ENCODE data around the gene RESP18.
"Not testable (repeated sequence)": the region's sequence is repeated elsewhere in the genome, so short reads cannot be mapped to it uniquely, and the experiment has no call there.

Gene RESP18

DNA sequence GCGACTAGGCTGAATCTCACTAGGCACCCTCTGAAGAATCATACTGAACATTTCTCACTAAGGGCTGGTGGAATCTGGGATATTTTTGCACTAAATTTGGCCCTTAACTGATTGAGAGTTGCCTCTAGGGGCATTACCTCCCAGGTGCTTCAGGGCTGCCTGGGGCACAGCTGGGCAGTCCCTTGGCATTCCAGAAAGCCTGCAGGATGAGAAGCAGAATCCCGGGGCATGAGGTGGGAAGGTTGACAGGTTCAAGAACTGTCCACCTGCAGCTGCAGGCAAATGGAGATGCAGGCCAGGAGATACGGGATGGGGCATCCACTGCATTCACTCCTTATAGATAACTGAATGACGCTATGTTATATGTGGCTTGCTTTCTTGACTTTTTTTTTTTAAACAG is 7.4 kb downstream of the RESP18 start:
- DNase-seq: no peak

DNA sequence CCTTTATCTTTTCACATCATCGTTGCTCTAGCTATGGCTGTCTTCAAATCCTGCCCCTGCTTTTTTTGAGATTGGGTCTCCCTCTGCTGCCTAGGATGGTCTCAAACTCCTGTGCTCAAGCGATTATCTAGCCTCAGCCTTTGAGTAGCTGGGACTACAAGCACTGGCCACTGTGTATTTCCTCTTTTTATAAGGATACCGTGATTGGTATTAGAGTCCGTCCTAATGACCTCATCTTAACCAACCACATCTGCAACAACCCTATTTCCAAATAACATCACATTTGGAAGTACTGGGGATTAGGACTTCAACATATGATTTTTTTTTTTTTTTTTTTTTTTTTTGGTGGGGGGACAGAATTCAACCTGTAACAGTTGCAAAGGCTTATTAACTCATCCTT is 9.1 kb downstream of the RESP18 start:
- no peak for DNase-seq

DNA sequence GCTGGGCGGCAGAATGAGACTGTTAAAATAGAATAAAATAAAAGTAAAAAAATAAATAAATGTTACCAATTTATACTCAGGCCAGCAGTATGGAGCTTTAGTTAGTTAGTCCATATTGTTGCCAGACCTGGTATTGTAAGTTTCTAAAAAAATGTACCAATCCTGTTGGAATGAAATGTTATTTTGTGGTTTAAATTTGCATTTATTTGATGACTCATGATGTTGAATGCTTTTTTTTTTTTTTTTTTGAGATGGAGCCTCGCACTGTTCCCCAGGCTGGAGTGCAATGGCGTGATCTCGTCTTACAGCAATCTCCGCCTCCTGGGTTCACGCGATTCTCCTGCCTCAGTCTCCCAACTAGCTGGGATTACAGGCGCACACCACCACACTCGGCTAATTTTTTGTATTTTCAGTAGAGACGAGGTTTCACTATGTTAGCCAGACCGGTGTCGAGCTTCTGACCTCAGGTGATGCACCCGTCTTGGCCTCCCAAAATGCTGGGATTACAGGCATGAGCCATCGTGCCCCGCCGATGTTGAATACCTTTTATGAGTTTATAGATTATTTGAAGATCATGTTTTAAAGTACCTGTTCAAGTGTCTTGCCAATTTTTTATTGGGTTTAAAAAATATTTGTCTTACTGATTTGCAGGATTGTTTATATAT is 17.6 kb downstream of the RESP18 start:
- DNase-seq: no peak

DNA sequence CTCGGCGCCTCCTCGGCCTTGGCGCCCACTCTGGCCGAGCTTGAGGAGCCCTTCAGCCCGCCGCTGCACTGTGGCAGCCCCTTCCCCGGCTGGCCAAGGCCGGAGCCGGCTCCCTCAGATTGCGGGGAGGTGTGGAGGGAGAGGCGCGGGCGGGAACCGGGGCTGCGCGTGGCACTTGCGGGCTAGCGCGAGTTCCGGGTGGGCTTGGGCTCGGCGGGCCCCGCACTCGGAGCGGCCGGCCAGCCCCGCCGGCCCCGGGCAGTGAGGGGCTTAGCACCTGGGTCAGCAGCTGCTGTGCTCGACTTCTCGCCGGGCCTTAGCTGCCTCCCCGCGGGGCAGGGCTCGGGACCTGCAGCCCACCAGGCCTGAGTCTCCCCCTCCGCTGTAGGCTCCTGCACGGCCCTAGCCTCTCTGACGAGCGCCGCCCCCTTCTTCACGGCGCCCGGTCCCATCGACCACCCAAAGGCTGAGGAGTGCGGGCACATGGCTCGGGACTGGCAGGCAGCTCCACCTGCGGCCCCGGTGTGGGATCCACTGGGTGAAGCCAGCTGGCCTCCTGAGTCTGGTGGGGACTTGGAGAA is 19.8 kb downstream of the RESP18 start:
- DNase-seq: not testable (repeated sequence)

DNA sequence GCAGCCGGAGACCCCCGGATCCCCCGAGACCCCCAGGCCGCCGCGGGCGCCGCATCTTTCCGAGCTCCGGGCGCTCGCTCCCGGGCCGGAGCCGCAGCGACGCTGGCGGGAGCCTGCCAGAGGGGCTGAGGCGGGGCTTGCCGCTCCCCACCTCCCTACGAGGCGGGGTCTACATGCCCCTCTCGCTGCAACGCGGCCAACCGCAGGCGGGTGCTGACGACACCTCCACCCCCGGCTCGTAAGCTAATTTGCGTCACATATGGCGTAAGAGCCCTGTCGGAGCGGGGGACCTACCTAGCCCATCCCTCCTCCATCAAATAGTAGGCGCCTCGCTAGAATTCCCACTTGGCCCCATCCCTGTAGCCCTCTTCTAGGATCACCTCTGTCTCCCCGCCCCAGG is 23.3 kb downstream of the RESP18 start, which contains the start of gene PTPRN:
PTPRN (minus strand) TSS at position 124 of the 400 bp plus-strand sequence; CDS start at position 55, 69 bp downstream.
- DNase-seq: no peak

DNA sequence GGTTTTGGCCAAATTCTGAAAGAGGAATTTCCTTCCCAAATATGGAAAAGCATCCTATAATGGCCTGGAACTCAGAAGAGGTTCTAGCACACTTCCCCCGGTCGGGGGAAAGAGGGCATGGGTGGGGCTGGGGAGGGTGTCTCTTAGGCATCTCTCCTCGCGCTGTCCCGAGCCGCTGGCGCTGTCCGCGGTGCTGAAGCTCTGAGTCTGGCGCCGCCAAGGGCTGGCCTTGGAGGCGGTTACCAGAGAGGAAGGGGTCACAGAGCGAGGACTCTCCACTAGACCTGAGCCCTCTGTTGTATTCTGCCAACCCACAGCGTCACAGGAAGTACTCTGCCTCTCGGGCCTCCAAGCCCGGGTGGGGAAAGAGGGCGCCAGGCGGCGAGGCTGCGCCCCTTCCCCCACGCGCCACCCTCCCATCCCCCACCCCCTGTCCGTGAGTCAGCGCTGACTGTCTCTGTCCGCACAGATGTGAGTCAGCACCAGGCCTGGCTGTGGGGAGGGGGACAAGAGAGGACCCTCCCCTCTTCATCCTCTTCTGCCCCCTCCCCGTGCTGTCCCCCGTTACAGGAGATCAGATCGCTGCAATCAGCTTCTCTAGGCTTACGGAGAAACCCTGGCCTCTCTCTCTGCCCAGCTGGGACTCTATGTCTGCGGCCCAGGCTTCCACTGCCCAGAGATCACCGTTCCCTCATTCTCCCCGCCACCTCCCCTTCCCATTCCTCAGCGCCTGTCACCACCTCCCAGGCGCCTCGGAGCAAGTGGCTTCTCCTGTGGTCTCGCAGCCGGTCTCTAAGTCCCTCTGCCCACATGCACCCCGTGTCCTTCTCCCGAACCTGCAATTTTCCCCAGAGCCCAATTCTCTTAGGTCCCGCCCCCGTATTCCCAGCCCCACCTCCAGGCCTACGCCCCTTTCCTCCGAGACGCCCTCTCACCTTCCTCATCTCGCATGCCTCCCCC is 24.1 kb downstream of the RESP18 start:
- peak; percentile 59 for DNase-seq

DNA sequence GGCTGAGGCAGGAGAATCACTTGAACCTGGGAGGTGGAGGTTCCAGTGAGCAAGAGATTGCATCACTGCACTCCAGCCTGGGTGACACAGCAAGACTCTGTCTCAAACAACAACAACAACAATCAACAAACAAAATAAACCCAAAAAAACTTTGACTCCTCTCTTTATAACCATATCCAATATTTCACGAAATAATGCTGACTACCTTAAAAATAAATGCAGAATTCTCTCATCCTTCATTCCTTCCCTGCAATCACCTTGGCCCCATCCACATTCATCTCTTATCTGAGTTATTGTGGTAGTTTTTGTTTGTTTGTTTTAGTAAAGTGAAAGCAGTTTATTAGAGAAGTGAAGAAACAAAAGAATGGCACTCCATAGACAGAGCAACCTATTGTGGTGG is 26.5 kb downstream of the RESP18 start:
- DNase-seq: no peak

DNA sequence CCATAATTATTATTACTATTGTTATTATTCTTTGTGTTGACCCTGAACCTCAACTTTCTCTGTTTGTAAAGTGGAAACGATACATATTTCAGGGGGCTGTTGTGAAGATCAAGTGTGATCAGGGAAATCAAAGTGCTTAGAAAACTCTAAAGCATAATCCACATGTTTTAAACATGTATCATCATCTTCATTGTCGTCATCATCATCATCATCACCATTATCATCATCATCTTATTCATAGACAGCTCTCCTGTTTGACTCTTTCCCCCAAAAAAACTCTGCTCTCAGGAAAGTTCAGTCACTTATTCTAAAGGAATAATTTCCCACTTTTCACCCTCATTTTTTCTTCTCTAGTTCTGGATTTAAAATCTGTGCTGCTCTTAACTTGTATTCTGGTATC is 28.3 kb downstream of the RESP18 start:
- DNase-seq: no peak

DNA sequence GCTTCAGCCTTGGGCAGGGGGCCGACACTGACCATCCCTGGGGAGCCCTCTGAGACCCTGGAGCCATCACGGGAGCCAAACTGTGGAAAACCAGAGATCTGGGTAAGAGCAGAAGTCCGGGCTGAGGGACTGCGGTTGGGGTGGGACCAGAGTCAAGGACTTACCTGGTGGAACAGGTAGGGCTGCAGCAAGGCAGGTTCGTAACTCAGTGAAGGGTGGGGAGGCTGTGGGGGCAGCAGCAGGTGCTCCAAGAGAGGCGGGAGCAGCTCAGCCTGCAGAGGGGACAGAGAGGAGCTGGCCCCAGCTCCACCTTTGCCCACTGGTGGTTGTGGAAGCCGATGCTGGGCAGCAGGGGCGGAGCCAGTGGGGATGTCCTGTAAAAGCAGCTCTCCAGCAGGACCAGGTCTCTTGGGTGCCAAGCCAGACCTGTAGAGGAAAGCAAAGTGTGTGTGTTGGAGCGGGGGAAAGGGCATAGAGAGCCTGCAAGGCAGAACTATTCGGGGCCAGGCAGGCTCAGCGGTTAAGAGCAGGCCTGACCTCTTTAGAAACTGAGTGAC is 30.1 kb downstream of the RESP18 start:
- DNase-seq: no peak

DNA sequence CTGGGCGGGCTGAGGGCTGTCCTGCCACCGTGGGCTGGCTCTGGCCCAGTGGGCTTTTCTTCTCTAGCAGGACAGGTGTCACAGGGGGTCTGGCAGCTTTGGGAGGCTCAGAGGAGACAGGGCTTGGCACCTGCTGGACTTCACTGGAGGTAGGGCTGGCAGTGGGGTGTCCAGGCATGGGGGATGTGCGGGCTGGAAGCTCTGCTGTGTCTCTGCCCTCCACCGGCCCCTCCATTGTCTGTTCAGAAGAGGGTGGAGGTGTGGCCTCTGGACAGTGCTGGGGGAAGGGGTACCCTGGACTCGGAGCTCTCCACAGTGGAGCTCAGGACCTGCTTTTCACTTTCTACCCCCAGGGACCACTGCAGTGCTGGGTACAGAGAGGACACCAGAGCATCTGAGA is 32.5 kb downstream of the RESP18 start:
- no peak for DNase-seq

DNA sequence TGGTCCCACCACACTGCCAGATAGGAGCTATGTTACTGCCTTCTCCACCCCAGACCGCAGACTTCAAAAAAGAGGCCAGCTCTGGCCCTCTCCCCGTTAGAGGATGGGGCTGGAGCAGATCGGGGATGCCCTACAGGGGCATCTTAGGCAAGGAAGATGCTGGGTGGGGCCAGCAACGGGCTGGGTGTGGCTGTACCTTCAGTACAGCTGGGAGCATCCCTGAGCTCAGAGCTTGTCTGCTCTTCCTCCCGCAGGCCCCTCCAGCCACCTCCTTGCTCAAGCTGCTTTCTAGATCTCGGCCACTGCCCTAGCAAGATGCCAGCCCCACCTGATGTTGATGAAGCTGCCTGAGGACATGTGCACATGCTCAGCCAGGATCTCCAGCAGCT is 33.2 kb downstream of the RESP18 start:
- DNase-seq: no peak

DNA sequence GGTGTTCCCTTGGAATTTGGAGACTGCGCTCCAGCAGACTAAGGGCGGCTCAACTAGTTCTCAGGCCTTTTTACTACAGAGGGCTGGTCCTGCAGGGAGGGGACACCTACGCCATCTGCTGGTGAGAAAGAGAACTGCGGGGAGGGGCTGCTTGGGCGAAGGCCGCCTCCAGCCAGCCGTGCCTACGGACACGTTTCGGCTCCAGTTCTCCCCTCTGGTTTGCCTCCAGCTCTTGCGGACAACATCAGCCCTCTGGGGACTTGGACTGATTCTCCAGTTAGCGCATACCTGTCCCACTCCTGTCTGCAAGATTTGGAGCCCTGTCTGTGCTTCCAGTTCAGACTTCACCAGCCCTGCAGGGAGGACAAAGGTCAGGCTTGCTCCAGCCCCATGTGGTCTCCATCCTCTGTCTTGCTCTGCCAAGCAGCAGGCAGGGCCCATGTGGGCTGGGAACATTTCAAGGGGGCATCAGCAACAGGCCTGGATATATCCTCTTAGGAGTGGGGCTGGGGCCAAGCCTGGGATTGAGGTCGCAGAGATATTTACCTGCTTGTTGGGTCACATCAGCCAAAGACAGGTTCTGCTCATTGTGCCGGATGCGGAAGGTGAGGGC is 33.7 kb downstream of the RESP18 start:
- DNase-seq: peak; percentile 75

DNA sequence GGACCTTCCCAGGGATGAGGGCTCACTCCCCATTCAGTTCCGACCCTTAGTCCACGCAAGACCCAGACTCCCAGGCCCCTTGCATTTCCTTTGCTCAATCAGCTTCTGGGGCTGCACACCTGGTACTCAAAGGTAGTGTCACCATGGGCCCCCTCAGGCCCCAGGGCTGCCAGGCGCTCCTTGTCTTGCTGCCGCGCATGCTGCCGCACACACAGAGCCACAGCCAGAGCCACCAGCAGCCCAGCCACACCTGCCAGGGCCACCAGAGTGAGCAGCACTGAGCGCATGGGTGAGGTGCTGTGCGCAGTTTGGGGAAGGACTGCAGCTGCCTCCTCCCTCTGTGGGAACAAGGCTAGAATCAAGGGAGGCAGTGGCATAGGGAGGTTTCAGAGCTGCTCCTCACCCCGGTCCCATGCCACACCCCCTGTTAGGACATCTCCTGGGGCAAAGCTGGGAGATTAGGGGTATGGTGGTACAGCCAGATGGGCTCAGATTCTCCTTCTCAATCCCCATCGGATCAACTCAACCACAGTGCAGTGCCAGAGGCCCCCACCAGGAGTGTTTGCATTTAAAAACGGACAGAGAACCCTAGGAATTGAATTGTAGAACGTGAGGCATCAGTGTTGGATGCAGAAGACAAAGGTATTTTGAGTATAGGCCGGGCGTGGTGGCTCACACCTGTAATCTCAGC is 34.6 kb downstream of the RESP18 start:
- no peak for DNase-seq

DNA sequence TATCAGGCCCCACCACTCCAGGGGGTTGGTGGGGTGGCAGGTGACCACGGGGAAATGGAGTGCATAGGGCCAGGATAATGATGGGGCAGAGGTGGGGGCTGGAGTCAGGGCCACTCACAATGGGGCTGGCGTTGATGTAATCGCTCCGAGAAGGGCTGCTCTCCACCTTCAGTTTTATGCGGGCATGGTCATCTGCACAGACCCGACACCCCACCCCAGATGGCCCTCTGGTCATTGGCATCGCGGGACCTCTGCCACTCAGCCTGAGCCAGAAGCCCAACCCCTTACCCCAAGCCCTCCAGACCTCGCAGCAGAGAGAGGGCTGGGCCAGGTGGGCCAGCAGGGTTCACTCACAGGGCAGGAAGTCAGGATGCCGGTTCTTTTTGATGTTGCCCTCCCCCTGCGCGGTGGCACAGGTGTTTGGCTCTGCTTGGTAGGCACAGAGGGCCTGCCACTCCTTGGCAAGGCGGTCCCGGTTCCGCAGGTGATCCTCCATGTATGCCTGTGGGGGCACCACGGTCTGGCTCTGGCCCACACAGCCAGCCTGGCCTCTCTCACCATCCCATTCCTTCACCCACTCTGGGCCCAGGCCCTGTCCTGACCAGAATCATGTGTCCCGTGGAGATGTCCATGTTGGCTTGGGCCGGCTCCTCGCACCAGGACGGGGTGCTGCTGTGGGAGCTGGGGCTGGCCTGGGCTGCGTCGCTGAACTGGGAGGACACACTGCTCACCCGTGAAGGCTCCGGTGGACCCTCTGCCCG is 35.7 kb downstream of the RESP18 start:
- no peak for DNase-seq

DNA sequence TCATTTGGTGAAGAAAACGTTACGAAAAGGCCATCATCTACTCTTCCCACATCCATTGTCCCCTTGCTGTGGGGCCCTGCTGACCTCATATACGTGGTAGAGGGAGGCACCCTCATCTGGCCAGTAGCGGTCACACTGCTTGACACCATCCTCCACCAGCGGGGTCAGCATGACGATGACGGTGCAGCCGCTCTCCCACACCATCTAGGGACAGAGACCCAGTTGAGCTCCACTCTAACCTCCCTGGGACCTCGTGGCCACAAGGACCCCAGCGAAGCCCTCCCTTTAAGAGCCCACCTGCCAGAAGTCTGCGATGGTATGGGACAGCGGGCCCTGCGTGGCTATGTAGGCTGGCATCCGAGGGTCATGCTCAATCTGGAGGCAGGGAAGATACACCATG is 36.4 kb downstream of the RESP18 start:
- no peak for DNase-seq

DNA sequence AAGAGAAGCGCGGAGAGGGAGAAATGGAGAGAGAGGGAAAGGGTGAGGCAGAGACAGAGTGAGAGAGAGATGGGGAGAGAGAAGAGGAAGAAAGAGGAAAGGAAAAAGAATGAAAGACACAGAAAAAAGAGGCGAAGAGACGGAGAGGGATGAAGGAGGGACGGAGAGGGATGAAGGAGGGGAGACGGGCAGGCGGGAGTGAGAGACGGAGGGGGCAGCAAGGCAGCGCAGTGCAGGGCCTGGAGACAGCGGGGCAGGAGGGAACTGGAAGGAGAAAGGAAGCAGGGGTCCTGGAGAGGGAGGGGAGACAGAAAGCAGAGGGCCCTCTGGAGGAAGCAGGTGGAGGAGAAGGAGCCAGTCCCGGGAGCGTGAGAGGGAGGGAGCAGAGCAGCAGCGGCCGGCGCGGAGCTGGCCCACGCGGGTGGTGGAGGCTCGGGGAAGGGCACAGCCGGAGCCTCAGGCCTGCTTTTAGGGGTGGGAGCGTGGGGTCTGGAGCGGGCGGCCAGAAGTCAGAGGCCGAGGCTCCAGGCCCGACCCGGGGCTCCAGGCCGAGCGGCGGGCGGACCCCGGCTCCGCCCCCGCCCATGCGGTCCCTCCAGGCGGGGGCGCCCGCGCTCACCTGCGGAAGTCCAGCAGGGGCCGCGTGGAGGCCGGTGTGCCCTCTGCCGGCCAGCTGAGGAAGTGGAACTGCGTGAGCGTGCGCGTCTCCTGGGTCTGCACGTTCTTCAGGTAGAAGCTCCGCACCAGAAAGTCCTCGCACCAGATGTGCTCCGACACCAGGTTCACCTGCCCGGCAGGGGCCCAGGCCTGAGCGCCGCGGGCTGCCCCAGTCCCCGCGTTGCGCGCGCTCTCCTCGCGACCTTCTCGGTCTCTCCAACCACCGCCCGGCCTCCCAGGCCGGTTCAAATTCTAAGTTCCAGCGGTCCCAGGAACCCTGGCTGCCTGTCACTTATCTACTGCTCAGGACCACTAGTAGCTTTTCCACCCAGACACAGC is 37.9 kb downstream of the RESP18 start:
- peak; percentile 63 for DNase-seq

DNA sequence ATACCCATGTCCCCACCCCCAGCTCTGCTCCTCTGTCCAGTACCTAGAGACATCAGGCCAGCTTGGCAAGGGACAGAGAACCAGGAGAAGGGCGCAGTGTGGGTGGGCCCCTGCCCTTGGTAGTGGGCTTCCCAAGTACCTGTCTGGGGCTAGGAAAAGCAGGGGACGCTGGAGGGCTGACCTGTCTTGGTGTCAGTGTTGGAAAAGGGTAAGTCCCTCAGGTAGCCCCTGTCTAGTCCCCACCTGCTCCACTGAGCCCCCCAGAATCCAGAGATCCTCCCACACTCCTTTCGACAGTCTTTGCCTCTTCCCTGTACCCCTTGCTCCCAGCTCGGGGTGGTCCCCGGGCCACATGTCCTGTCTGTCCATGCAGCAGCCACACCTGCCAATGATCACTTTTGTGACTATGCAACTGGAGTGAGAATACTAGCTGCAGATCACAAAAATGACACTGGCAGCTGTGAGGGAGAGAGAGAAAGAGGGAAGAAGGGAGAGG is 38.8 kb downstream of the RESP18 start:
- DNase-seq: no peak

DNA sequence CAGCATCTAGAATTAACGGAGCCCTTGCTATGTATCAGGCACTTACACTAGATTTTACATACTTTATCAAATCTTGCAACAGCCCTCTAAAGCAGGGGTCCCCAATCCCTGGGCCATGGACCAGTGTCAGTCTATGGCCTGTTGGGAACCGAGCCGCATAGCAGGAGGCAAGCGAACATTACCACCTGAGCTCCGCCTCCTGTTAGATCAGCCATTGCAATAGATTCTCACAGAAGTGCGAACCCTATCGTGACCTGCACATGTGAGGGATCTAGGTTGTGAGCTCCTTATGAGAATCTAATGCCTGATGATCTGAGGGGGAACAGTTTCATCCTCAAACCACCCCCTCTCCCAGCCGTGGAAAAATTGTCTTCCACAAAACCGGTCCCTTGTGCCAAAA is 39.9 kb downstream of the RESP18 start:
- DNase-seq: no peak

DNA sequence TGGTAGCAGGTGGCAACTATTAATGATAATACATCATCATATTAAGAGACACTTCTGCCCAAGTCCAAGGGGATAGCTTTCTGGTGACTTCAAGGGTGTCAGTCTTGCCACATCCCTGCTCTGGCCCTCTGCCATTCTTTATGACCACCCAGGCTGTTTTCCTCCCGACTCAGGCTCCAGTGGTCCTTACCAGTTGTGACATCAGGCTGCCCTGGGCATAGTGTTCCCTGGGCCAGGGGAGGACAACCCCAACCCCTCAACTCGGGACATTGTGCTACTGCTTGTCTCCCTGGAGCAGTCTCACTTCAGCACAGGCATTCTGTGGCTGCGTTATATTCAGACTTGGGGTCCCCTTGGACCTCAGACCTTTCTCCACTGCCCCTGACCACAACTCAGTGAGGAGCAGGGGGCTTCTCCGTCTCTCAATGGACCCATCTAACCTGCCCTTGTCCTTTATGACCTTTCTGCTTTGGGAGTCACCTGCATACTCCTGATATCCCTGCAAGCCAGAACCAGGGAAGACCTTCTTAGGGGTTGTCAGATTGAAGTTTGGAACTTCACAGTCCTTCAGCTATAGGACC is 40.5 kb downstream of the RESP18 start:
- no peak for DNase-seq

DNA sequence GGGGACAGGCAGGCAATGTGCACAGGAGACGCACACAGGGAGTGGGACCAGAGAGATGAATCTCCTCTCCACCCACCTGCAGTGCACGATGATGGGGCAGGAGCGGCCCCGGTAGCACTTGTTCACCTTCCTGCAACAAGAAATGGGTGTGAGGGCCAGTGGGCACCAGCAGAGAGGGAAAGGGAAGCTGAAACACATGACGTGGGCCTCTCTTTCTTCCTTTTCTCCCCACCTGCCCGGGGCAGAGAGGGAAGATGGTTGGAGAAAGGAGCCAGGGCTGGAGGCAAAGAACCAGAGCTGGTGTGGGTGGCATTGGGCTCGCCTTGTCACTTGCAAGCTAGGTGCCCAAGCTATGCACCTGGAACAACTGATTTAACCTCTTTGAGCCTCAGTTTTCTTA is 41.1 kb downstream of the RESP18 start:
- no peak for DNase-seq
